Ishikawa (cell line): ENCODE results near the gene POLR1D.

ENCODE experiments used
- CREB1 ChIP-seq: IDR thresholded peaks from 2 replicates; pipeline ENCODE4 v1.6.1; 2012; ENCODE audit warnings: low read depth
- EP300 ChIP-seq: IDR thresholded peaks from 2 replicates; pipeline ENCODE4 v1.6.1; 2012; ENCODE audit warnings: borderline replicate concordance
- FOXM1 ChIP-seq: IDR thresholded peaks from 2 replicates; pipeline ENCODE4 v1.6.1; 2012; ENCODE audit warnings: low read depth, borderline replicate concordance
- NFIC ChIP-seq: IDR thresholded peaks from 2 replicates; pipeline ENCODE4 v1.6.1; 2012
- RAD21 ChIP-seq: IDR thresholded peaks from 2 replicates; pipeline ENCODE4 v1.6.1; 2012; ENCODE audit warnings: low read depth
- REST ChIP-seq: IDR thresholded peaks from 2 replicates; pipeline ENCODE4 v1.6.1; 2012; ENCODE audit warnings: low read depth, mild to moderate bottlenecking
- TCF12 ChIP-seq: IDR thresholded peaks from 2 replicates; pipeline ENCODE4 v1.6.1; 2012; ENCODE audit warnings: low read depth
- YY1 ChIP-seq: IDR thresholded peaks from 2 replicates; pipeline ENCODE4 v1.6.1; 2012; ENCODE audit warnings: low read depth
- ZBTB7A ChIP-seq: IDR thresholded peaks from 2 replicates; pipeline ENCODE4 v1.6.1; 2012; ENCODE audit warnings: low read depth

- no peak for TF ChIP-seq TCF12
- TF ChIP-seq YY1 = no peak
- no peak for TF ChIP-seq CREB1
- no peak for TF ChIP-seq EP300
- TF ChIP-seq REST = no peak
- TF ChIP-seq RAD21 = no peak
- TF ChIP-seq NFIC = no peak
- TF ChIP-seq FOXM1 = no peak
- TF ChIP-seq ZBTB7A = no peak
Observed at GRCh38 chr13:27622102-27622820, 569 bp downstream of the POLR1D start.
